T follicular helper cell (primary cell): ENCODE data around the gene STIMATE.

ENCODE experiments used
- DNase-seq: peaks from one replicate; pipeline ENCODE4 v3.0.0-alpha.2; 2020; ENCODE audit warnings: low read depth
- total RNA-seq, 2 experiments: gene quantifications; one replicate each; lab custom pipeline; 2026; lab: John Stamatoyannopoulos, UW

STIMATE gene
- 1.3 to 2.8 reads per million in 2 experiments for total RNA-seq

GRCh38 chr3:52897130-52898122, at the start of gene STIMATE:
TSS of gene STIMATE (minus strand) at chr3:52897548. CDS start at chr3:52897450, 98 bp downstream.
- DNase-seq, result peak; percentile 80

DNA sequence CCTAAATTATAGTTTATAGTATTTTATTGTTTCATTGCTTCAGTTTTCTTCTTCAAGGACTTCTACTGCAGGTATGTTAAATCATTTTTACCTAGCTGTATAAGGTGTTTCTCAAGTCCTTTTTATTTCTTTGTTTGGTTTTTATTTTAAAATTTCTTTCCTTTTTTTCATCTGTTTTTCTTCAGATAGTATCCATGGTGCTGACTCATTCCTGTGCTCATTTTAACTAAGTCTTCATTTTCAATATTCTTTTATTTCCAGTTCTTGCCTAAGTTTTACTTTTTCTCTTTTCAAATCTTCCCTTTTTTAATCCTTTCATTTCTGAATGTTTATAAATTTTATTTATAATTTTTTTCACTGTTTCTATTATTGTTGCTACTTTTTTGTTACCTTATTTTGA, 42.3 kb upstream of the STIMATE start:
- DNase-seq, result no peak

DNA sequence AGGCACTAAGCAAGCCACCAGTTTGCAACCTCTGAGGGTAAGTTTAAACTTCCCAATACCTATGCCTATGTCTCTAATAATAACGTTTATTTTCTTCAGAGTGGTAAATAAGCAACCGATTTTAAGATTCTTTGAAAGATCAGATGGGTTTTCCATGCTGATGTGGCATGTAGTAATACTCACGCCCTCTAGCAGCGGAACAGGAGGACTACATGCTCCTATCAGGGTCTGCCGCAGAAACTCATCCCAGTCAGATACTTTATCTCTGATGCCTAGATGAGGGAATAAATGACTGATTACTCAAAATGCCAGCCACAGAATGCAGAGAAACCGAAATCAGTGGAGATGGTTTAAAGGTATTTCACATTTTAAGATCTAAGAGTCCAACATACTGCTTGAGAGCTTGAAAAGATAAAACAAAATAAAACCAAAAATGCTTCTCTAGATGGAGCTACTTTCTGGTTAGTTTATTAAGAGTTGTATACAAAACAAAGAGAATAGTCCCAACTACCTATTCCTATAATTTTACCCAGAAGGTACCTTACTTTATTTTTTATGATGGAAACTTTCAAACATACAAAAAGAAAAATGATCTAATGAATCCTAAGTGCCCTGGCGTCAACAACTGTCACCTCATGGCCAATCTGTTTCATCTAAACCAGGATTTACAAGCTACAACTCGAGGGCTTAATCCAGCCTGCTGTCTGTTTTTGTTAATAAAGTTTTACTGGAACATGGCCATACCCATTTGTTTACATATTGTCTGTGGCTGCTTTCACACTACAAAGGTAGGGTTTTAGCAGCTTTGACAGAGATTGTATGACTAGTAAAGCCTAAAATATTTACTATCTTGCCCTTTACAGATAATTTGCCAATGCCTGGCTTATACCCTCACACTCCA, 37.5 kb upstream of the STIMATE start:
- DNase-seq, result peak; percentile 18

DNA sequence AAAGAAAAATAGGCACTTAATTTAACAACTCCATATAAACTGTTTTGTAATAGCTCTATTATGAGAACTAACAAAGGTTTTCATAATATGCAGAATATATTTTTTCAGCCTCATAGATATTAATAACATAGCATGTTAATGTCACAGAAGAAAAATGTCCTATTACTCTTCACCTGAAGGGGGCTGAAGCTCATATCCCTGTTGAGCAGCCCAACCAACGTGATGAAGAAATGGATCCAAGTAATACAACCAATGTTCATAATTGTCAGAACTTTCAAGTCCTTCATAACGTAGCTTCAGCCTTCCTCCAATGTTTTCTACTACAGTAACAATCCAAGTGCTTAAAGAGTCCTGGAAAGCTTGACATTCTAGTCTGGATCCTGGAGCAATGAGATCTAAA, 34.5 kb upstream of the STIMATE start:
- no peak for DNase-seq

GRCh38 chr3:52931328-52931727, 34.0 kb upstream of the STIMATE start:
- DNase-seq, result no peak

- no peak for DNase-seq
These were observed 33.4 kb upstream of the STIMATE start for GRCh38 chr3:52930748-52931147.

- no peak for DNase-seq
These were observed 29.2 kb upstream of the STIMATE start for GRCh38 chr3:52926554-52926953.

- no peak for DNase-seq
These were observed 28.3 kb upstream of the STIMATE start for GRCh38 chr3:52925405-52926313.

GRCh38 chr3:52923963-52924362, 26.6 kb upstream of the STIMATE start:
- DNase-seq, result no peak

DNA sequence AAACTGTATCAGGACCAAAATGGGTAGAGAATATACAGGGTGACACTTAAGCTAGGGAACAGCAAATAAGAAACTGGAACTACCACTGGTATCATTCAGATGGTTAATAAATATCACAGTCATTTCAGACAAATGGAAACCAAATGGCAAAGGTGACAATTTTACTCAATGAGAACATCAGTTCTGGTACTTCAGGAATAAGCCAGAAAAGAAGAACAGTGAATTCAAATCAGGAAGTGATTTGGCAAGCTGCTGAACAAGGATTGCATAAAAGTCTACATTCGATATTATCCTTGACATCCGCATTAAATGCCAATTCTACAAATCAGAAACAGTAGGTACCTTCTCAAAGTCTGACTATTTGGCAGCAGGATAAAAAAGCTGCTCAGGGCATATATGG, 23.5 kb upstream of the STIMATE start:
- no peak for DNase-seq

DNA sequence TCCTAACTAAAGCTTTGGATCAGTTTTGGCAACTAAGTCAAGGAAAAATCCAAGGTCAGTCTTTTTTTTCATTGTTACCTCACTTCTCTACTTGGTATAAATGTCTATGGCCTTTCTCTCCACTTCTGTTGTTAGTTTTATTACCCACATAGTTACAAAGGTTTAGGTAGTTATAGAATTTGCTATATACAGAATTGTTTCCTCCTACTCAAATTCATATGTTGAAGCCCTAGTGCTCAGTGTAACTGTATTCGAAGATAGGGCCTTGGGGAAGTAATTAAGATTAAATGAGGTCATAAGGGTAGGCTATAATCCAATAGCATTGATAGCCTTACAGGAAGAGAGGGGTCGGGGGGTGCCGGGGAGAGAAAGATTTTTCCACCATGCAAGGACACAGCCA, 19.7 kb upstream of the STIMATE start:
- DNase-seq, result no peak

DNA sequence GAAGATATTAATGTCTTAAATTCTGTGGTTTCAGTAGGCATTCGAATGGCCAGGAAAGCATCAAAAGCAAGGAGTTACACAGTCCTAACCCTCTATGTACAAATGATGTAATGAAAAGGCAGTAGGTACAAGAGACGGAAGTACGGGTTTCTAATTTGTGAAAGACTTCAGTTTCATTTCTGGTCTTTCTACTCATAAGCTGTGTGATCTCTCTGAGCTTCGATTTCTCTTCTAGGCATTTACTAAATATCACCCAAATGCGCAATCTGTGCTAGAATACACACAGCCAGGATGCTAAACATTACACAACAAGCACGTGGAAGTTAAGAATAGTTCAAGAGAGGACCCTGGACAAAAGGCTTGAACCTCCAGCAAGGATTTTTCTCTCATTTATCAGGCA, 17.9 kb upstream of the STIMATE start:
- DNase-seq, result no peak

DNA sequence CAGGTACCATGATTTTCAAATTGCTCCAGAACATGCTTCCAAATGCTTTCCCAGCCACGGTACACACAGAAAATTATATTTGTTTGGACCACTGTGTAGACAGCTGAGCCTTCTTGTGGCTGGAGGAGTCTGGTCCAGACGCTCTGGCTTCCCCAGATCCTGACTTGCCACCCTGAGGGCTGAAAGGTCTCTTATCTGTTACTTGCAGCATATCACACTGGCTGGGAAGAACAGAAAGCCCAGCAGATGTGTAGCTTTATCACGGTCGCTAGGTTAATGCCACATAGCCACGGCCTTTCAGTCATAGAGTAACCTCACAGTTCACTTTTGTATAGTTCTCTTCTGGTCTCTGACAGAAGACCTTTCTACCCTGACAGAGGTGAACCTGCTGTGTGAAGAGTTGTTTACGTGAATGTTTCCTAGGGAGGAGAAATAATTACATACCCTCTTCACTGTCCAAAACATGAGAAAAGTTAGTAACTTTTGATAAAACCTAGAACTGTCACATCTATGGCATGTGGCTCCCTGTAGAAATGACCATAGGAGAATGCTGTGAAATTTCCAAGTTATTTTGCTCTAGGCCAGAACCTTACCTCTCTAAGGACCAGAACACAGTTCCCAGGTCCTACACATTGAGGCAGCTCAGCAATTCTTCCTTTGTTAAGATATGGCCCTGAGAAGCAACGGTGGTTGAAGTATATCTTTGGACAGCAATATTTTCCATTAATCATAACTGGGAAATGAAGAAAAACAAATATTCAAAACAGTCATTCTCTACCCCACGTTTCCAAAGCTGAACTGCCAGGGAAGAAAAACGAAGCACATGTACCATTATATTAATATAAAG, 15.8 kb upstream of the STIMATE start:
- DNase-seq, result no peak

GRCh38 chr3:52910823-52911222, 13.5 kb upstream of the STIMATE start:
- no peak for DNase-seq

- DNase-seq, result no peak
These were observed 10.1 kb upstream of the STIMATE start for GRCh38 chr3:52907497-52907896.

DNA sequence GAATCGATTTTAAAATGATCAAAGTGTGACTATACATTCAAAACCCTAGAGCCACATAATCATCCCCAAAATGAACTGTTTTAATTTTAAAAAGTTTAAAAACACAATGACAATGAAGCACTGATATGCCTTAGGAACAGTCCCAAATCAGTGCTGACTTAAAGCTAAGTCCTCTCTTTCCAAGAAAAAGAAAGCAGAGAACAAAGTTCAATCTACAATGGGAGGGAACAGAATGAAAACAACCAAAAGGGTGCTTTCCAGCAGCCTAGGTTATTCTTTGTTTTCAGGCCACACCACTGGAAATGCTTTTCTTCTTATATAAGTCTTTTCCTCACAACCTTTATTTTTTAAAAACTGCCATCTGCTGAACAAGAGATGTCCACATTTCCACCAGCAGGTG, 7.2 kb upstream of the STIMATE start:
- no peak for DNase-seq

GRCh38 chr3:52904000-52904399, 6.7 kb upstream of the STIMATE start:
- no peak for DNase-seq

- no peak for DNase-seq
These were observed 735 bp downstream of the STIMATE start for GRCh38 chr3:52896613-52897012.

GRCh38 chr3:52896151-52896550, 1.2 kb downstream of the STIMATE start:
- no peak for DNase-seq

GRCh38 chr3:52895418-52895817, 1.9 kb downstream of the STIMATE start:
- DNase-seq, result no peak

- no peak for DNase-seq
These were observed 2.6 kb downstream of the STIMATE start for GRCh38 chr3:52894756-52895155.
